Vagina (tissue), 2 donors: Measurements from ENCODE around the gene FAM177A1. TPM values are rescaled to one million over a fixed set of nuclear protein-coding genes. Genes with fewer than 3 reads are reported as not detected.

Experiments used
- DNase-seq, 2 donors: peaks; one replicate each; pipeline ENCODE4 v3.0.0-alpha.2; 2017; ENCODE audit errors: extremely low spot score in 2 of 2
- H3K27ac ChIP-seq: fragments of 200-600 bp; sonication (generic); one replicate; pipeline ENCODE4 v1.5.1; 2019
- H3K27me3 ChIP-seq: fragments of 200-600 bp; sonication (generic); one replicate; pipeline ENCODE4 v1.5.1; 2019
- H3K36me3 ChIP-seq, 2 donors: fragments of 200-600 bp; sonication (generic); one replicate each; pipeline ENCODE4 v1.5.1; 2017 to 2019
- H3K4me1 ChIP-seq: fragments of 200-600 bp; sonication (generic); one replicate; pipeline ENCODE4 v1.5.1; 2019
- H3K4me3 ChIP-seq, 2 donors: fragments of 200-600 bp; sonication (generic); 1 replicate in 1 of 2; 2 replicates in 1 of 2; pipeline ENCODE4 v1.5.1; 2016 to 2019
- H3K9me3 ChIP-seq: fragments of 200-600 bp; sonication (generic); one replicate; pipeline ENCODE4 v1.5.1; 2019
- POLR2A ChIP-seq, 2 donors: fragments of 450-650 bp; IDR thresholded peaks; one replicate each; pipeline ENCODE4 v1.6.1; 2017; ENCODE audit warnings: antibody characterized with exemption in 2 of 2, mild to moderate bottlenecking in 2 of 2, moderate library complexity in 2 of 2
- POLR2AphosphoS5 ChIP-seq, 2 donors: sonication (generic); formaldehyde crosslinking; IDR thresholded peaks; one replicate each; pipeline ENCODE4 v1.9.0; 2017; ENCODE audit warnings: antibody characterized with exemption in 2 of 2, mild to moderate bottlenecking in 2 of 2, low read depth in 1 of 2; ENCODE audit not compliant: insufficient read depth in 1 of 2
- intact Hi-C: fragments of 100-400 bp; cut with DNase I; formaldehyde crosslinking; loops from one replicate; pipeline ENCODE4 v1.15.1; 2023
- total RNA-seq: library from RNA; depleted of rRNA; stranded (reverse); fragments of >200 nt; gene quantifications from one replicate; pipeline ENCODE4 v1.2.3, GENCODE V29; 2016
- TF ChIP-seq, protein P1 (sequence below), 3 experiments: fragments of 450-650 bp in 2 of 3; fragments of 200-600 bp in 1 of 3; sonication (generic) in 1 of 3; IDR thresholded peaks; one replicate each; pipeline ENCODE4 v1.5.1; 2017 to 2019; ENCODE audit warnings: antibody characterized with exemption in 3 of 3, mild to moderate bottlenecking in 2 of 3, moderate library complexity in 2 of 3

FAM177A1 gene
- total RNA-seq, 1 donor from 2014 or later, result 41.3 TPM

- peak; percentile 97 to 98 for DNase-seq
- no peaks in the 10 kb centered on the region for H3K27me3 ChIP-seq
- TF ChIP-seq POLR2A (IDR thresholded peaks at IDR 0.05) (peak in 1 of 2 donors; percentile 45), POLR2AphosphoS5 (IDR thresholded peaks at IDR 0.05; ENCODE audit: insufficient read depth in 1 of 2, low read depth in 1 of 2) (peak; percentile 70 to 89)
- TF ChIP-seq, protein P1, sequence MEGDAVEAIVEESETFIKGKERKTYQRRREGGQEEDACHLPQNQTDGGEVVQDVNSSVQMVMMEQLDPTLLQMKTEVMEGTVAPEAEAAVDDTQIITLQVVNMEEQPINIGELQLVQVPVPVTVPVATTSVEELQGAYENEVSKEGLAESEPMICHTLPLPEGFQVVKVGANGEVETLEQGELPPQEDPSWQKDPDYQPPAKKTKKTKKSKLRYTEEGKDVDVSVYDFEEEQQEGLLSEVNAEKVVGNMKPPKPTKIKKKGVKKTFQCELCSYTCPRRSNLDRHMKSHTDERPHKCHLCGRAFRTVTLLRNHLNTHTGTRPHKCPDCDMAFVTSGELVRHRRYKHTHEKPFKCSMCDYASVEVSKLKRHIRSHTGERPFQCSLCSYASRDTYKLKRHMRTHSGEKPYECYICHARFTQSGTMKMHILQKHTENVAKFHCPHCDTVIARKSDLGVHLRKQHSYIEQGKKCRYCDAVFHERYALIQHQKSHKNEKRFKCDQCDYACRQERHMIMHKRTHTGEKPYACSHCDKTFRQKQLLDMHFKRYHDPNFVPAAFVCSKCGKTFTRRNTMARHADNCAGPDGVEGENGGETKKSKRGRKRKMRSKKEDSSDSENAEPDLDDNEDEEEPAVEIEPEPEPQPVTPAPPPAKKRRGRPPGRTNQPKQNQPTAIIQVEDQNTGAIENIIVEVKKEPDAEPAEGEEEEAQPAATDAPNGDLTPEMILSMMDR (IDR thresholded peaks at IDR 0.05), result no peak
- H3K4me1 ChIP-seq, result peaks cover 54% of the 10 kb centered on the region
- no peaks in the 10 kb centered on the region for H3K36me3 ChIP-seq
- peak within 1 kb of the TSS; percentile 60 to 67 for H3K4me3 ChIP-seq
- no peaks in the 10 kb centered on the region for H3K9me3 ChIP-seq
- peak within 1 kb of the TSS; percentile 95 for H3K27ac ChIP-seq
- intact Hi-C loops, result loop anchor here (5.0 kb wide), 2 partner anchors 75 to 285 kb away; partner anchors contain the start of gene FAM177A1
These were observed 76.0 kb downstream of the FAM177A1 start, which contains the start of the genes PPP2R3C and PRORP for GRCh38 chr14:35121887-35122695. PPP2R3C (minus strand) TSS chr14:35121990; CDS start chr14:35121959, 31 bp downstream. PRORP (plus strand) TSS chr14:35122552; CDS start chr14:35123246, 694 bp downstream.

- no peaks in the 10 kb centered on the region for H3K9me3 ChIP-seq
- peak overlapping the region; percentile 60 to 67 for H3K4me3 ChIP-seq
- H3K36me3 ChIP-seq, result no peaks in the 10 kb centered on the region
- H3K27me3 ChIP-seq, result no peaks in the 10 kb centered on the region
- H3K4me1 ChIP-seq, result peaks cover 54% of the 10 kb centered on the region
- intact Hi-C loops, result loop anchor here (5.0 kb wide), 2 partner anchors 76 to 284 kb away; partner anchors contain the start of gene FAM177A1
- TF ChIP-seq POLR2AphosphoS5 (IDR thresholded peaks at IDR 0.05; ENCODE audit: insufficient read depth in 1 of 2, low read depth in 1 of 2), result no peak
- no peak for TF ChIP-seq POLR2A (IDR thresholded peaks at IDR 0.05)
- TF ChIP-seq, protein P1 (IDR thresholded peaks at IDR 0.05), result no peak
- peak overlapping the region; percentile 95 for H3K27ac ChIP-seq
- no peak for DNase-seq
These were observed 76.8 kb downstream of the FAM177A1 start for GRCh38 chr14:35122696-35123387.

- H3K36me3 ChIP-seq, result no peaks in the 10 kb centered on the region
- intact Hi-C loops, result loop anchor here (5.0 kb wide), 2 partner anchors 76 to 284 kb away; partner anchors contain the start of gene FAM177A1
- peaks cover 50% of the 10 kb centered on the region for H3K4me1 ChIP-seq
These were observed 77.3 kb downstream of the FAM177A1 start for GRCh38 chr14:35123388-35123703.

DNA sequence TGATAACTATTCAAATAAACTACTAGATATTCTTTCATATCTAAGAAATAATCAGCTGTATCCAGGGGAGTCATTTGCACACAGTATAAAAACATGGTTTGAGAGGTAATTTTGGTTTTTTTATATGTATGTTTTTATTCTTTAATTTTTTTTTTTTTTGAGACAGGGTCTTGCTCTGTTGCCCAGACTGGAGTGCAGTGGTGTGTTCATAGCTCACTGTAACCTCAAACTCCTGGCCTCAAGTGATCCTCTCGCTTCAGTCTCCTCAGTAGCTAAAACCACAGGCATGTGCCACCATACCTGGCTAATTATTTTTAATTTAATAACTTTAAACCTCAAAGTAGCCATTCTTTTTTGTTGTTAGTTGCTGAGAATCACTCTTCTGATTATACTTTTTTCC is 78.1 kb downstream of the FAM177A1 start:
- no peak overlapping the region for H3K27ac ChIP-seq
- TF ChIP-seq, protein P1 (IDR thresholded peaks at IDR 0.05), result no peak
- TF ChIP-seq POLR2AphosphoS5 (IDR thresholded peaks at IDR 0.05; ENCODE audit: insufficient read depth in 1 of 2, low read depth in 1 of 2), result no peak
- TF ChIP-seq POLR2A (IDR thresholded peaks at IDR 0.05), result no peak
- no peak overlapping the region for H3K4me3 ChIP-seq
- no peaks in the 10 kb centered on the region for H3K9me3 ChIP-seq
- intact Hi-C loops, result loop anchor here (5.0 kb wide), 2 partner anchors 77 to 283 kb away; partner anchors contain the start of gene FAM177A1
- no peaks in the 10 kb centered on the region for H3K36me3 ChIP-seq
- DNase-seq, result no peak
- no peaks in the 10 kb centered on the region for H3K27me3 ChIP-seq
- peaks cover 42% of the 10 kb centered on the region for H3K4me1 ChIP-seq

More at GRCh38 chr14:35123388-35123703, 77.3 kb downstream of the FAM177A1 start:
- no peaks in the 10 kb centered on the region for H3K27me3 ChIP-seq
- no peaks in the 10 kb centered on the region for H3K9me3 ChIP-seq
- TF ChIP-seq POLR2A (IDR thresholded peaks at IDR 0.05) (no peak), POLR2AphosphoS5 (IDR thresholded peaks at IDR 0.05; ENCODE audit: insufficient read depth in 1 of 2, low read depth in 1 of 2) (no peak)
- TF ChIP-seq, protein P1 (IDR thresholded peaks at IDR 0.05), result no peak
- DNase-seq, result no peak
- peak overlapping the region; percentile 95 for H3K27ac ChIP-seq
- peak overlapping the region; percentile 60 to 67 for H3K4me3 ChIP-seq

Other genes with a start within 250 kb of the FAM177A1 start
- gene BAZ1A, start 170.9 kb upstream of the FAM177A1 start, total RNA-seq, result 38.5 TPM
- gene SRP54, start 63.3 kb upstream of the FAM177A1 start, total RNA-seq, result 37.6 TPM
- 14.5 TPM for gene PPP2R3C, start 75.7 kb downstream of the FAM177A1 start, total RNA-seq
- gene PRORP, start 76.3 kb downstream of the FAM177A1 start, total RNA-seq, result 11.0 TPM
- gene PSMA6, start 246.1 kb downstream of the FAM177A1 start, total RNA-seq, result 76.9 TPM